CD4-positive, CD25-positive, alpha-beta regulatory T cell (primary cell): ENCODE measurements around the gene PHEX. TPM values are rescaled to one million over a fixed set of nuclear protein-coding genes. Genes with fewer than 3 reads are reported as not detected.

Experiments used
- polyA plus RNA-seq, 4 donors: library from polyadenylated mRNA; unstranded; fragments of 300-500 nt; fragmentation: Illumina TruSeq; gene quantifications; one replicate each; pipeline ENCODE4 v1.2.3, GENCODE V29; 2021
- total RNA-seq: library from RNA; stranded (reverse); gene quantifications from one replicate; pipeline ENCODE4 v1.2.3, GENCODE V29; 2022

PHEX gene
- total and polyA plus RNA-seq, 5 donors from 2014 or later, result 0.10 to 1.0 (median 0.46) TPM; not detected in 1

Other genes with a start within 250 kb of the PHEX start
- gene MBTPS2, start 192.7 kb upstream of the PHEX start, total RNA-seq, result 4.6 TPM
- gene MBTPS2, start 192.7 kb upstream of the PHEX start, polyA plus RNA-seq, result 1 to 10 TPM; 4.8 to 6.0 (median 5.0) TPM
- 0.67 TPM for gene YY2, start 176.3 kb upstream of the PHEX start, total RNA-seq
- gene YY2, start 176.3 kb upstream of the PHEX start, polyA plus RNA-seq, result under 1 TPM; 0.49 to 0.81 (median 0.57) TPM
- 24.0 TPM for gene SMS, start 91.6 kb upstream of the PHEX start, total RNA-seq
- gene SMS, start 91.6 kb upstream of the PHEX start, polyA plus RNA-seq, result 100 to 1,000 TPM in 1 of 4 donors, 10 to 100 TPM in 3; 68.8 to 105 (median 74.9) TPM
- gene CBLL2, start 240.6 kb downstream of the PHEX start, total RNA-seq, result not detected
- gene CBLL2, start 240.6 kb downstream of the PHEX start, polyA plus RNA-seq, result not detected